Right ventricle myocardium inferior (tissue), 1 donor: Measurements from ENCODE around the gene BTNL9. TPM values are rescaled to one million over a fixed set of nuclear protein-coding genes. Genes with fewer than 3 reads are reported as not detected.
"Not testable (repeated sequence)": the region's sequence is repeated elsewhere in the genome, so short reads cannot be mapped to it uniquely, and the experiment has no call there.

Experiments used
- ATAC-seq: fragments of 200-7000 bp; cut with Tn5 transposase; one replicate; pipeline ENCODE4 v1.9.1; 2020; ENCODE audit warnings: mild to moderate bottlenecking, moderate library complexity
- DNase-seq: peaks from one replicate; pipeline ENCODE4 v3.0.0; 2021; ENCODE audit errors: missing footprints
- intact Hi-C: fragments of 100-400 bp; cut with DNase I; formaldehyde crosslinking; loops from one replicate; pipeline ENCODE4 v1.11.0; 2022
- total RNA-seq: library from RNA; stranded (reverse); fragmentation: NEBNext Ultra II Directional; extraction: Animal tissue kit (Norgen Biotek cat#: 25700); gene quantifications from one replicate; pipeline ENCODE4 v1.2.1, GENCODE V29; 2021
- donor health status: DM: no; HTN: yes; CAD: no; lungs with severe emphysema.

BTNL9 gene
- total RNA-seq, 1 donor from 2014 or later, result 37.6 TPM

- no peak for DNase-seq
- ATAC-seq, result no peak
- intact Hi-C loops, result loop anchor here (5.0 kb wide), 1 partner anchor 239 kb away; the partner anchor contains the start of gene MGAT1
These were observed 977 bp downstream of the BTNL9 start for GRCh38 chr5:181041043-181041442.

- DNase-seq, result peak; percentile 47
- intact Hi-C loops, result loop anchor here (5.0 kb wide), 1 partner anchor 240 kb away; the partner anchor contains the start of gene MGAT1
- ATAC-seq, result no peak
These were observed 2.1 kb downstream of the BTNL9 start for GRCh38 chr5:181042036-181042713.

DNA sequence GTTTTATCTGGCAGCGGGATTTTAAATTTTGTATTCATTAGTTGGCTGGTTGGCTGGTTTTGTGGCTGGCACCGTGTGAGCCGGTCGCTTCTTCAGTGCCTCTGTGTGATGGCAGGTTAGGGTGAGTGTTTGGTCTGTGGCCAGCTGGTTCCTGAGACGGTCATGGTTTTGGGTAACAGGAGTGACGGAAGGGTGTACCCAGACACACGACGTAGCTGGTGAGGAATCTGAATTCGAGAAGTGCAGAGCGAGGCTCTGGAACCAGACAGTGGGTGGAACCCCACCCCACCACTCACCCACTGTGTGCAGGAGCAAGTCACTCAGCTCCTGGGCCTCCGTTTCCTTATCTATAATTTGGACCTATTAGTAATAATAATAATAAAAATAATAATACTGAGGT is 2.7 kb downstream of the BTNL9 start:
- DNase-seq, result no peak
- intact Hi-C loops, result loop anchor here (5.0 kb wide), 1 partner anchor 240 kb away; the partner anchor contains the start of gene MGAT1
- ATAC-seq, result no peak

DNA sequence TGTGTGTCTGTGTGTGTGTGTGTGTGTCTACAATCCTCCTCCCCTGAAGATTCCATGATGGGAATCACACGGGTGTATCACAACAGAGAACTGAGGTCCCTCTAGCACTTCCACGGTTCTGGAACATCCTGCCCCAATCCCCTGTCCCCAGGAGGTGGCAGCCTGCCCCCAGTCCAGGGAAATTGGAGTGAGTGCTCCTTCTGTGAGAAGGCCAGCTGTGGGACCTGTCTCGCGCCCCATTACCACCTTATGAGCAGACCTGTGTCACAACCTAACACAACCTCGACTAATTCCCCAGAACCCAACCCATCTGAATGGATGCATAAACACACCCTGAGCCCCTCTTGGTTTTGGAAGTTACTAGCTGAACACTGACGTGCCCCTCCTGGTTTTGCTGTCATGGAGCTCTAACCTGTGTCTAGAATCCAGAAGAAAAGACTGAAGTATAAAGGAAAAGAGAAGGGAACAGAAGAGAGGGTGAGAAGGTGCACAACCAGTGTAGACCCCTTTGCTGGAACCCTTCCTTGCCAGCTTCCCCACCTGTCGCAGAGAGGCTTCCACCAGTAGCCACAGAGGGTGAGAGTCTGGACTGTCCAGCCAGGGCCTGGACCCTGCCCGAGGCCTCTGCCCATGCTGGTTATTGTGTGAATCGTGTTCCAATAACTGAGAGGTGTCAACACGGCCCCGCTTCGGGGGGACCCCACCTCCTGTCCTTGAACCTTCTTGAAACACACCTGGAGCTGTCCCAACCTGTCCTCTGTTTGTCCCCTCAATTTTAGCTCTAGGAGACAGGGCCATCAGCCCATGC is 3.4 kb downstream of the BTNL9 start:
- ATAC-seq, result no peak
- intact Hi-C loops, result loop anchor here (5.0 kb wide), 1 partner anchor 241 kb away; the partner anchor contains the start of gene MGAT1
- DNase-seq, result no peak

GRCh38 chr5:181044093-181044599 is 4.1 kb downstream of the BTNL9 start:
- intact Hi-C loops, result loop anchor here (5.0 kb wide), 1 partner anchor 242 kb away; the partner anchor contains the start of gene MGAT1

DNA sequence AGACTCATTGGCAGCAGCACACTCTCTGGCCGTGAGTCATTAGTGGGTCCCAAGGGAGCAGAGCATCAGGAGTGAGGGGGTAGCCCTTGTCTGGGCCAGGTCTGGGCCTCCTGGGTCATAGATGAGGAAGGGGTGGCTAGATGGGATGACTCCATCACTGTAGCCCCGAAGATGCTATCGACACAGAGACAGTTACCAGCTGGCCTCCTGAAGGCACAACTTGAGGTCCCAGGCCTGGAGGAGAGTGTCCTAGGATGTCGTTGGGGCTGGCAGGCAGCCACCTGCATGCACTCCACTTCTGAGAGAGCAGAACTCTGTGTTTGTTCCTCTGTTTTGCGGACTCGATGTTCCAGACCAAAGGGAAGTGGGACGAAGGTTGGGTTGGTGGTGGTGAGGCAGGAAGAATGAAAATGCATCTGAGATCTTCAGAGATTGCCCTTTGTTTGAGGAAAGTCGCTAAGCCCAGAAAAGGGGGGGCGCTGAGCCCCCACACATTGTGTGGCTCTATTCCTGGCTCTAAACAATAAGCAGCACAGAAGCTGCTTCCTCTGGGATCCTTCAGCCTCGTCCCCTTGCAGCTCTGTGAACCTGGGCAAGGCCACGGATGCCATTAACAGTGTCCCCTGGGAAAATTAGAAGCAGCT is 4.7 kb downstream of the BTNL9 start:
- DNase-seq (peak; percentile 66), ATAC-seq (peak; percentile 65)

More at GRCh38 chr5:181044093-181044599, 4.1 kb downstream of the BTNL9 start:
- DNase-seq (no peak), ATAC-seq (no peak)

DNA sequence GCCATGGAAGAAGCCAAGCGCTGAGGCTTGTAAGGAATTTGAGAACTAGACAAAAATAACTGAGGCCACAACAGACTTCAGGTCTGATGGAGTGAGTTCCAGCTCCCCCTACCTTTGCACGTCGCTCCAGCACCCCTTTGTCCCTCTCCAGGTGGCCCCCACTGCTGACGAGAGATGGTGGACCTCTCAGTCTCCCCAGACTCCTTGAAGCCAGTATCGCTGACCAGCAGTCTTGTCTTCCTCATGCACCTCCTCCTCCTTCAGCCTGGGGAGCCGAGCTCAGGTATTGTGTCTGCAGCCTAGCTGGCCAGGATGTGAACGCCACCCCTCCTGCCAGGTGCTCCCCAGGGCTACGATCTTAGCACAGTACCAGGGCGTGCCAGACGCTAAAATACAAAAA is 5.2 kb downstream of the BTNL9 start:
- DNase-seq (no peak), ATAC-seq (no peak)
- intact Hi-C loops, result no loop called here

More for the DNA sequence above, 4.7 kb downstream of the BTNL9 start:
- intact Hi-C loops, result loop anchor here (5.0 kb wide), 1 partner anchor 242 kb away; the partner anchor contains the start of gene MGAT1

- intact Hi-C loops, ATAC-seq: not testable (repeated sequence)
- peak; percentile 32 for DNase-seq
These were observed 5.8 kb downstream of the BTNL9 start for GRCh38 chr5:181045857-181046256.

DNA sequence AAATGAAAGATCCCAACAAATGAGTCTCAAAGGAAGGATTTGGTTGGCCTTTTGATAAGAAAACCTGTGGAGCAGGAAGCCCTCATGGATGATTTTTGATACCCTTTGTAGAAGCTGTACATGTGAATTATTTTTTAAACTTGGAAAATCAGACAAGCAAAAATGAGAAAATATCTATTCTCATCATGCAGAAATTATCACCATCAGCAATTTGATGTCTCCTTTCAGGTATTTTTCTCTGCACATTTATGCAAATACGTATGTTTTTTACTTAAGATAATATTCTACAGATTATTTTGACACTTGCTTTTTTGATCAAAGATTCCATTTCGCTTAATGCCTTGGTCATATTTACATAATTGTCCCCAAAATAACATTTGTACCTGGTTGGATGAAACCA is 7.2 kb downstream of the BTNL9 start:
- no peak for DNase-seq
- no peak for ATAC-seq
- intact Hi-C loops, result no loop called here

DNA sequence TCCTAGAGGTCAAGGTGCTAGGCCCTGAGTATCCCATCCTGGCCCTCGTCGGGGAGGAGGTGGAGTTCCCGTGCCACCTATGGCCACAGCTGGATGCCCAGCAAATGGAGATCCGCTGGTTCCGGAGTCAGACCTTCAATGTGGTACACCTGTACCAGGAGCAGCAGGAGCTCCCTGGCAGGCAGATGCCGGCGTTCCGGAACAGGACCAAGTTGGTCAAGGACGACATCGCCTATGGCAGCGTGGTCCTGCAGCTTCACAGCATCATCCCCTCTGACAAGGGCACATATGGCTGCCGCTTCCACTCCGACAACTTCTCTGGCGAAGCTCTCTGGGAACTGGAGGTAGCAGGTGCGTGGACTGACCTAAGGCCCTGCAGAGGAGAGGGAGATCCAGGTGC is 7.9 kb downstream of the BTNL9 start:
- ATAC-seq, result no peak
- intact Hi-C loops, result no loop called here
- DNase-seq, result no peak

DNA sequence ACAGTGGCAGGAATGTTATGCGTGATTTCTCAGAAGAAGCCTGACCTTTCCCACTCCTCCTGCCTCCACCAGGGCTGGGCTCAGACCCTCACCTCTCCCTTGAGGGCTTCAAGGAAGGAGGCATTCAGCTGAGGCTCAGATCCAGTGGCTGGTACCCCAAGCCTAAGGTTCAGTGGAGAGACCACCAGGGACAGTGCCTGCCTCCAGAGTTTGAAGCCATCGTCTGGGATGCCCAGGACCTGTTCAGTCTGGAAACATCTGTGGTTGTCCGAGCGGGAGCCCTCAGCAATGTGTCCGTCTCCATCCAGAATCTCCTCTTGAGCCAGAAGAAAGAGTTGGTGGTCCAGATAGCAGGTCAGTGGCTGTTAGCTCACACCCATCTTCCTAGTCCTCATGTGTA is 9.9 kb downstream of the BTNL9 start:
- intact Hi-C loops, result loop anchor here (5.0 kb wide), 1 partner anchor 183 kb away; no protein-coding TSS in a partner anchor
- no peak for ATAC-seq
- no peak for DNase-seq

DNA sequence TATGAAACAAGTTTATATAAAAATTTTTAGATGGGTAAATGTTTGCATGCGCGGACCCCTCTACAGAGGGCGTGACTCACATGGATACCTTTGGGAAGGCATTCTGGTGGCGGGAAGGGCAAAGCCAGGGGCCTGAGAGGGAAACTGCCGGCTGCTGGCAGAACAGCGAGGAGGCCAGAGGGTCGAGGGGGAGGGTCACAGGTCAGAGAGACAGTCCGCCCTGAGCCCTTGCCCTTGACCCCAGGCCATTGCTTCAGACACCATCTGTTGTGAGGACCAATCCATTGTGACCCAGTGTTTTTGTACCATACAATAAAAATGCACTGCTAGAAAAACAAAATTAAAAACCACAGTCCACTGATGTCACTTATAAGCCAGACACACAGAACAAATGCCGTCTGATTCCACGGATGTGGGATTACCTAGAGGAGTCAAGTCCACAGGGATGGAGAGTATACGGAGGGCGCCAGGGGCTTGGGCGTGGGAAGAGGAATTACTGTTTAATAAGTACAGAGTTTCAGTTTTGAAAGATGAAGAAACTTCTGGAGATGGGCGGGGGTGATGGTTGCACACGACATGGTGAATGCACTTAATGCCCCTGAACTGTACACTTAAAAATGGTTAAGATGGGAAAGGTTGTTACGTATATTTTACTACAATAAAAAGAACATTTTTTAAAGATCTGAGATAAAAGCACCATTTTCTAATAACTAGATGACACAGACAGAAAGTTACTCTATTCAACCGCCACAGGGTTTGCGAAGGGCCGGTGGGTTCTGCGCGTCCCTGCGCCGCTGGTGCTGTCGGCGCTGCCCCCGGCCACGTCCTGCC is 12.0 kb downstream of the BTNL9 start:
- ATAC-seq, result no peak
- DNase-seq, result peak; percentile 49
- intact Hi-C loops, result loop anchor here (5.0 kb wide), 1 partner anchor 185 kb away; no protein-coding TSS in a partner anchor

- intact Hi-C loops, result loop anchor here (5.0 kb wide), 1 partner anchor 186 kb away; no protein-coding TSS in a partner anchor
- peak; percentile 72 for DNase-seq
- no peak for ATAC-seq
These were observed 12.8 kb downstream of the BTNL9 start for GRCh38 chr5:181052672-181053487.

- DNase-seq, result peak; percentile 64
- intact Hi-C loops, result loop anchor here (5.0 kb wide), 1 partner anchor 186 kb away; no protein-coding TSS in a partner anchor
These were observed 13.5 kb downstream of the BTNL9 start for GRCh38 chr5:181053488-181054121.

DNA sequence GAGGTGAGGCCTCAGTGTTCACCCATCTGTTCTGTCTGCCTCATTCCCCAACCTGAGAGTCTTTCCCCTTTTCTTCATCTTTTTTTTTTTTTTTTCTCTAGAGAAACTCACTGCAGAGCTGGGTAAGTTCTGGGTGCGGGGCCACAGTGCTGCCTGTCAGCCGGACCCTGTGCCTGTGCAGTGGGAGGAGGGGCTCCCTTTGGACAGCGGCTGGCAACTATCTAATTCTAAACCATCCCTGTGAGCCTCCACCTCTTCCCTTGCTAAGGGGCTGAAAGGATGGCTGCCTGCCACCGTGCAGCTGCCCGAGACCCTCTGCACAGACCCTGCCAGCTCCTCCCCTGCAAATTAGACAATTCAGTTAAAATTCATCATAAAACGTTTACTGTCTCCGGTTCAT is 14.1 kb downstream of the BTNL9 start:
- intact Hi-C loops, result loop anchor here (5.0 kb wide), 1 partner anchor 187 kb away; no protein-coding TSS in a partner anchor
- ATAC-seq (no peak), DNase-seq (no peak)

More at GRCh38 chr5:181053488-181054121, 13.5 kb downstream of the BTNL9 start:
- peak; percentile 37 for ATAC-seq

DNA sequence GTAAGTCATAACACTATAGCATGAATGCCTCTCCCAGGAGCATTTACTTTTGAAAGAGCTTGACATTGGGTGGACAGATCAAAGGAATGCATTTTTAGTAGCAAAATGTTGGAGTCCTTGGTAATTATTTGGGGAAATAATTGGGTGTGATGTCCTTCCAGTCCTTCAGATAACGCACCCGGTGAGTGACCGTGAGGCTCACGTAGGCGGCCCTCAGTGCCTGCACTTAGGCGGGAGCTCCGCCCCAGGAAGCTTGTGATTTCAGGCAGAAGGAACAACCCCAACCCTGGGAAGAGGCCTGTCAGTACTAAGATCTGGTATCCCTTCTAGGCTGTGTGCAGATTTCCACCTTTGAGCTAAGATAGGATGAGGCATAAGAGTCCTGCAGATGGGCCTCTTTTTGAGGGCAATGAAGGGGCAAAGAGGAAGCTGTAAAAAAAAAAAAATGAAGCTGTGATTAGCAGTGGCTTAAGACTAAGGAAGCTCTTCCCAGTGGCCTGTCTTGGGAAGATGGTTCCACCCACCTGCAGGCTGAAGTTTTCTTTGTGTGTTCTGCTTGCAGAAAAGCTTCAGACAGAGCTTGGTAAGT is 14.9 kb downstream of the BTNL9 start:
- ATAC-seq, result no peak
- DNase-seq, result no peak
- intact Hi-C loops, result loop anchor here (5.0 kb wide), 1 partner anchor 188 kb away; no protein-coding TSS in a partner anchor
